Measurements from ENCODE around the gene PDE6A. TPM values are rescaled to one million over a fixed set of nuclear protein-coding genes. Genes with fewer than 3 reads are reported as not detected.
A peak's percentile ranks its signal among the peaks of the same experiment; 100 is the strongest.

Gene PDE6A
- total RNA-seq, 2 experiments from 2014 or later, result not detected

DNA sequence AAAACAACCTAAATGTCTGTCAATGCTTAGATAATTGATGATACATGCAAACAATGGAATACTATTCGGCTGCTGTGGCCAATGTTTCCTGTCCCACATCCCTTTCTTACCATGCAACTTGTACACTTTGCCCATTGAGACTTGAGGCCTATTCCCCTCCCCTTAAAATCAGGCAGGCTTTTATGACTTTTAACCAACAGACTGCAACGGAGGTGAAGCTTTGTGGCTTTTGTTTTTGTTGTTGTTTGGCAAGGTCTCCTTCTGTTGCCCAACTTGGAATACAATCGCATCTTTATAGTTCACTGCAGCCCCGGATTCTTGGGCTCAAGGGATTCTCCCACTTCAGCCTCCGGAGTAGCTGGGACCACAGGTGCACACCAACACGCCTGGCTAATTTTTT is 10.2 kb upstream of the PDE6A start:
- CTCF ChIA-PET (ENCODE audit: unreplicated experiment), result no interaction called here
- Histone ChIP-seq H3K9me2 (ENCODE audit: insufficient read depth, low read length) (no peaks in the 10 kb centered on the region), H2AFZ (ENCODE audit: low read length) (no peak overlapping the region), H3K4me2 (ENCODE audit: low read length) (no peak overlapping the region), H3K36me3 (ENCODE audit: insufficient read depth, low read length) (no peaks in the 10 kb centered on the region), H3K4me3 (ENCODE audit: low read depth, low read length, poor library complexity, severe bottlenecking) (no peak overlapping the region), H3K79me2 (ENCODE audit: insufficient read depth, low read depth, low read length) (no peaks in the 10 kb centered on the region), H4K20me1 (ENCODE audit: insufficient read depth, low read length) (no peaks in the 10 kb centered on the region), H3K9me3 (ENCODE audit: low read length) (no peaks in the 10 kb centered on the region), H3K4me1 (ENCODE audit: insufficient read depth, low read length, poor library complexity, severe bottlenecking) (peaks cover 3% of the 10 kb centered on the region), H3K27ac (ENCODE audit: low read depth, low read length, poor library complexity, severe bottlenecking) (no peak overlapping the region)
- DNase-seq (ENCODE audit: low spot score), result no peak
- no TSS peak for BruUV-seq (replicated peaks)
- intact Hi-C loops (cut with micrococcal nuclease; ENCODE audit: unreplicated experiment), result no loop called here
- POLR2A ChIA-PET, result no interaction called here
- TF ChIP-seq, protein P1, sequence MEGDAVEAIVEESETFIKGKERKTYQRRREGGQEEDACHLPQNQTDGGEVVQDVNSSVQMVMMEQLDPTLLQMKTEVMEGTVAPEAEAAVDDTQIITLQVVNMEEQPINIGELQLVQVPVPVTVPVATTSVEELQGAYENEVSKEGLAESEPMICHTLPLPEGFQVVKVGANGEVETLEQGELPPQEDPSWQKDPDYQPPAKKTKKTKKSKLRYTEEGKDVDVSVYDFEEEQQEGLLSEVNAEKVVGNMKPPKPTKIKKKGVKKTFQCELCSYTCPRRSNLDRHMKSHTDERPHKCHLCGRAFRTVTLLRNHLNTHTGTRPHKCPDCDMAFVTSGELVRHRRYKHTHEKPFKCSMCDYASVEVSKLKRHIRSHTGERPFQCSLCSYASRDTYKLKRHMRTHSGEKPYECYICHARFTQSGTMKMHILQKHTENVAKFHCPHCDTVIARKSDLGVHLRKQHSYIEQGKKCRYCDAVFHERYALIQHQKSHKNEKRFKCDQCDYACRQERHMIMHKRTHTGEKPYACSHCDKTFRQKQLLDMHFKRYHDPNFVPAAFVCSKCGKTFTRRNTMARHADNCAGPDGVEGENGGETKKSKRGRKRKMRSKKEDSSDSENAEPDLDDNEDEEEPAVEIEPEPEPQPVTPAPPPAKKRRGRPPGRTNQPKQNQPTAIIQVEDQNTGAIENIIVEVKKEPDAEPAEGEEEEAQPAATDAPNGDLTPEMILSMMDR (conservative IDR thresholded peaks at IDR 0.05; ENCODE audit: low read length), result no peak
- no peak for TF ChIP-seq EZH2phosphoT487 (IDR thresholded peaks at IDR 0.05; ENCODE audit: borderline replicate concordance, low read depth, low read length)

- intact Hi-C loops (cut with micrococcal nuclease; ENCODE audit: unreplicated experiment), result no loop called here
- no peaks in the 10 kb centered on the region for H3K4me1 ChIP-seq (ENCODE audit: insufficient read depth, low read length, poor library complexity, severe bottlenecking)
- no peak overlapping the region for H3K27ac ChIP-seq (ENCODE audit: low read depth, low read length, poor library complexity, severe bottlenecking)
- no peak for DNase-seq (ENCODE audit: low spot score)
- ChIA-PET CTCF (ENCODE audit: unreplicated experiment) (no interaction called here), POLR2A (no interaction called here)
- TF ChIP-seq EZH2phosphoT487 (IDR thresholded peaks at IDR 0.05; ENCODE audit: borderline replicate concordance, low read depth, low read length), result no peak
- TF ChIP-seq, protein P1 (conservative IDR thresholded peaks at IDR 0.05; ENCODE audit: low read length), result no peak
- BruUV-seq (replicated peaks), result no TSS peak
- no peaks in the 10 kb centered on the region for H3K9me2 ChIP-seq (ENCODE audit: insufficient read depth, low read length)
- no peak overlapping the region for H2AFZ ChIP-seq (ENCODE audit: low read length)
- H3K9me3 ChIP-seq (ENCODE audit: low read length), result no peaks in the 10 kb centered on the region
- H3K4me3 ChIP-seq (ENCODE audit: low read depth, low read length, poor library complexity, severe bottlenecking), result no peak overlapping the region
- no peaks in the 10 kb centered on the region for H4K20me1 ChIP-seq (ENCODE audit: insufficient read depth, low read length)
- no peaks in the 10 kb centered on the region for H3K36me3 ChIP-seq (ENCODE audit: insufficient read depth, low read length)
- no peak overlapping the region for H3K4me2 ChIP-seq (ENCODE audit: low read length)
- no peaks in the 10 kb centered on the region for H3K79me2 ChIP-seq (ENCODE audit: insufficient read depth, low read depth, low read length)
These were observed 9.0 kb upstream of the PDE6A start for GRCh38 chr5:149953436-149954121.

DNA sequence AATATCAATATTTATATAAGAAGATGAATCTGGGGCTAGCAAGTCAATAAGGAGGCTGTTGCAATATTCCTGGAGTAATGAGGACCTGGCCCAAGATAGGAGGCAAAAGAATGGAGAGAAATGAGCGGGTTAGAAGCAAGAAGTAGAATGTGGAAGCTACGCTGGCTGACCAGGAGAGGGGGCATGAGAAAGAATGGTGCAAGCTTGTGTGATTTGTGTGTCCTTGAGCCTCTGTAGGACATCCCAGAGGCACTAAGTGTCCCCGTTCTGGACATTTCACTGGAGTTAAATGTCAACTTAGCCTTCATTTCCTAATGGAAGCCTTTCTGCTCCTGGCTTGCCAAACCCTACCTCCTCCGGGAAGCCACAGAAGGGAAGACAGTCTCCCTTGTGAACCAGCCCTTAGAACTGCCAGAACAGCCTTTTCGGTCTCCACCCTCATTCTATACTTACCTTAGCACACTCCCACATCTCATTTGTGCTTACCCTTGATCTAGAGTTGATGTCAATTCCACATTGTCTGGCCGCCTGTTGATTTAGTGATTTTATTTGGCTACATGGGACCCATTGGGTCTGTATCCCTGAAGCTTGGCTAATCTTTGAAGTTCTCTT is 6.7 kb upstream of the PDE6A start:
- Histone ChIP-seq H3K27ac (ENCODE audit: low read depth, low read length, poor library complexity, severe bottlenecking) (no peak overlapping the region), H3K79me2 (ENCODE audit: insufficient read depth, low read depth, low read length) (no peaks in the 10 kb centered on the region), H3K4me1 (ENCODE audit: insufficient read depth, low read length, poor library complexity, severe bottlenecking) (no peaks in the 10 kb centered on the region), H3K36me3 (ENCODE audit: insufficient read depth, low read length) (no peaks in the 10 kb centered on the region), H3K9me2 (ENCODE audit: insufficient read depth, low read length) (no peaks in the 10 kb centered on the region), H2AFZ (ENCODE audit: low read length) (no peak overlapping the region), H4K20me1 (ENCODE audit: insufficient read depth, low read length) (no peaks in the 10 kb centered on the region; the same call in 1 of the 2 replicates), H3K4me3 (ENCODE audit: low read depth, low read length, poor library complexity, severe bottlenecking) (no peak overlapping the region), H3K4me2 (ENCODE audit: low read length) (no peak overlapping the region), H3K9me3 (ENCODE audit: low read length) (no peaks in the 10 kb centered on the region)
- BruUV-seq (replicated peaks), result no TSS peak
- DNase-seq (ENCODE audit: low spot score), result no peak
- intact Hi-C loops (cut with micrococcal nuclease; ENCODE audit: unreplicated experiment), result no loop called here
- POLR2A ChIA-PET, result no interaction called here
- CTCF ChIA-PET (ENCODE audit: unreplicated experiment), result no interaction called here
- TF ChIP-seq, protein P1 (conservative IDR thresholded peaks at IDR 0.05; ENCODE audit: low read length), result 0 out of 2 replicates have a peak, but pooled peaks have one; percentile 30
- no peak for TF ChIP-seq EZH2phosphoT487 (IDR thresholded peaks at IDR 0.05; ENCODE audit: borderline replicate concordance, low read depth, low read length)

All from OCI-LY7 (cell line).